Gastroesophageal sphincter (tissue), 4 donors: Measurements from ENCODE around the gene IVD. TPM values are rescaled to one million over a fixed set of nuclear protein-coding genes. Genes with fewer than 3 reads are reported as not detected.

ENCODE experiments used
- ATAC-seq: fragments of 150-250 bp; one replicate; pipeline ENCODE4 v1.9.1; 2016; ENCODE audit warnings: mild to moderate bottlenecking, moderate library complexity
- H3K27ac ChIP-seq, 4 donors: fragments of 200-600 bp; sonication (generic) in 3 of 4; 1 replicate in 3 of 4; 2 replicates in 1 of 4; pipeline ENCODE4 v1.5.1; 2016 to 2019
- H3K27me3 ChIP-seq: fragments of 200-600 bp; sonication (generic); one replicate; pipeline ENCODE4 v1.5.1; 2019
- H3K36me3 ChIP-seq, 2 donors: fragments of 200-600 bp; sonication (generic); one replicate each; pipeline ENCODE4 v1.5.1; 2019; ENCODE audit warnings: control low read depth in 1 of 2
- H3K4me1 ChIP-seq, 3 donors: fragments of 200-600 bp; sonication (generic); 1 replicate in 2 of 3; 2 replicates in 1 of 3; pipeline ENCODE4 v1.5.1; 2016 to 2019; ENCODE audit warnings: control low read depth in 2 of 3
- H3K4me3 ChIP-seq, 2 donors: fragments of 200-600 bp; sonication (generic); one replicate each; pipeline ENCODE4 v1.5.1; 2019; ENCODE audit warnings: mild to moderate bottlenecking in 1 of 2, moderate library complexity in 1 of 2
- H3K9me3 ChIP-seq, 3 donors: fragments of 200-600 bp; sonication (generic); one replicate each; pipeline ENCODE4 v1.5.1; 2017 to 2019; ENCODE audit warnings: control low read depth in 2 of 3
- CTCF ChIP-seq, 4 experiments: fragments of 200-600 bp in 2 of 4; fragments of 450-650 bp in 2 of 4; sonication (generic) in 1 of 4; IDR thresholded peaks; one replicate each; pipeline ENCODE4 v1.5.1; 2017 to 2019; ENCODE audit warnings: antibody characterized with exemption in 4 of 4, mild to moderate bottlenecking in 2 of 4, moderate library complexity in 2 of 4
- EP300 ChIP-seq: sonication (generic); formaldehyde crosslinking; IDR thresholded peaks from one replicate; pipeline ENCODE4 v1.6.1; 2017; ENCODE audit warnings: antibody characterized with exemption, mild to moderate bottlenecking
- POLR2A ChIP-seq, 2 donors: fragments of 450-650 bp; IDR thresholded peaks; one replicate each; pipeline ENCODE4 v1.6.1; 2017; ENCODE audit warnings: antibody characterized with exemption in 2 of 2, mild to moderate bottlenecking in 2 of 2, moderate library complexity in 1 of 2
- POLR2AphosphoS5 ChIP-seq: sonication (generic); formaldehyde crosslinking; IDR thresholded peaks from one replicate; pipeline ENCODE4 v1.6.1; 2017; ENCODE audit warnings: antibody characterized with exemption
- WGBS, 2 donors: methylation state at CpG; one replicate each; pipeline ENCODE4 v1.1.5; 2018; ENCODE audit warnings: low coverage in 1 of 2; 5-methylcytosine and 5-hydroxymethylcytosine counted together
- total RNA-seq, 4 donors: library from RNA; depleted of rRNA; stranded (reverse); fragments of >200 nt; gene quantifications; one replicate each; pipeline ENCODE4 v1.1.0, GENCODE V29; 2016

Gene IVD
- total RNA-seq: 10 to 100 TPM; 26.1 to 80.2 (median 50.1) TPM

GRCh38 chr15:40405501-40406381 is at the start of gene IVD:
IVD (plus strand) TSS chr15:40405795; CDS start chr15:40405828, 33 bp downstream.
- TF ChIP-seq POLR2A (IDR thresholded peaks at IDR 0.05) (peak; percentile 65 to 66), EP300 (no peak), CTCF (IDR thresholded peaks at IDR 0.05) (peak in 1 of 4 experiments; percentile 15), POLR2AphosphoS5 (peak; percentile 73)
- peaks cover 0 to 34% of the 10 kb centered on the region in 2 donors for H3K36me3 ChIP-seq
- H3K4me3 ChIP-seq: peak within 1 kb of the TSS; percentile 61 to 71
- WGBS, 2 donors: 0% methylated on average over 11 of the region's 54 CpGs; no CpG with 5 or more reads in 1 of the 2 donors
- H3K27me3 ChIP-seq: no peaks in the 10 kb centered on the region
- peak within 1 kb of the TSS; percentile 35 to 82 (median 78) for H3K27ac ChIP-seq
- H3K4me1 ChIP-seq: peaks cover 0 to 27% (median 11%) of the 10 kb centered on the region in 3 donors
- no peaks in the 10 kb centered on the region for H3K9me3 ChIP-seq
- peak; percentile 100 for ATAC-seq

GRCh38 chr15:40355976-40356585 is 49.5 kb upstream of the IVD start:
- peaks cover 11% of the 10 kb centered on the region for H3K27me3 ChIP-seq
- ATAC-seq: no peak
- H3K4me3 ChIP-seq: no peak overlapping the region
- H3K9me3 ChIP-seq: no peaks in the 10 kb centered on the region
- TF ChIP-seq POLR2AphosphoS5: no peak
- TF ChIP-seq EP300: no peak
- no peak for TF ChIP-seq CTCF (IDR thresholded peaks at IDR 0.05)
- TF ChIP-seq POLR2A (IDR thresholded peaks at IDR 0.05): no peak
- H3K36me3 ChIP-seq: no peaks in the 10 kb centered on the region
- H3K27ac ChIP-seq: no peak overlapping the region
- WGBS, 2 donors: no CpG with 5 or more reads among the region's 5 CpGs
- peaks cover 4 to 32% (median 8%) of the 10 kb centered on the region in 3 donors for H3K4me1 ChIP-seq

- no peaks in the 10 kb centered on the region for H3K36me3 ChIP-seq
- peaks cover 11% of the 10 kb centered on the region for H3K27me3 ChIP-seq
- H3K27ac ChIP-seq: no peak overlapping the region
- peaks cover 4 to 32% (median 8%) of the 10 kb centered on the region in 3 donors for H3K4me1 ChIP-seq
- TF ChIP-seq POLR2A (IDR thresholded peaks at IDR 0.05) (no peak), POLR2AphosphoS5 (no peak), EP300 (no peak), CTCF (IDR thresholded peaks at IDR 0.05) (no peak)
- H3K9me3 ChIP-seq: no peaks in the 10 kb centered on the region
- H3K4me3 ChIP-seq: peak overlapping the region in 1 of 2 donors; percentile 50
- no peak for ATAC-seq
- no CpG with 5 or more reads among the region's 1 CpG for WGBS, 2 donors
Observed at GRCh38 chr15:40357246-40357645, 48.3 kb upstream of the IVD start.

GRCh38 chr15:40357723-40358470 is 47.7 kb upstream of the IVD start, which contains the start of gene DISP2:
DISP2 (plus strand) TSS chr15:40358219; CDS start chr15:40358322, 103 bp downstream.
- peak; percentile 95 for ATAC-seq
- TF ChIP-seq POLR2AphosphoS5 (no peak), EP300 (no peak), CTCF (IDR thresholded peaks at IDR 0.05) (no peak), POLR2A (IDR thresholded peaks at IDR 0.05) (no peak)
- peaks cover 11% of the 10 kb centered on the region for H3K27me3 ChIP-seq
- H3K36me3 ChIP-seq: no peaks in the 10 kb centered on the region
- WGBS, 2 donors: 0 to 30% methylated on average over 1 to 2 of the region's 82 CpGs
- no peaks in the 10 kb centered on the region for H3K9me3 ChIP-seq
- peaks cover 4 to 32% (median 8%) of the 10 kb centered on the region in 3 donors for H3K4me1 ChIP-seq
- peak within 1 kb of the TSS; percentile 20 to 50 for H3K4me3 ChIP-seq
- peak within 1 kb of the TSS in 2 of 4 donors; percentile 11 to 42 for H3K27ac ChIP-seq
